Measurements from ENCODE around the gene ANKS1B. TPM values are rescaled to one million over a fixed set of nuclear protein-coding genes. Genes with fewer than 3 reads are reported as not detected.

Gene ANKS1B
- total RNA-seq, 1 experiment from 2014 or later = 9.7 TPM

GRCh38 chr12:99122496-99122895 is 862.2 kb downstream of the ANKS1B start:
- Histone ChIP-seq H3K36me3 (ENCODE audit: control insufficient read depth, insufficient read depth, low read length) (no peaks in the 10 kb centered on the region), H3K4me3 (ENCODE audit: low read depth in 2 of 2, low read length in 2 of 2) (no peak overlapping the region), H3K9me3 (ENCODE audit: control insufficient read depth, insufficient read depth, low read depth, low read length) (no peaks in the 10 kb centered on the region), H3K4me1 (ENCODE audit: control insufficient read depth, insufficient read depth, low read length) (no peaks in the 10 kb centered on the region), H3K27ac (ENCODE audit: low read length) (no peak overlapping the region), H3K27me3 (ENCODE audit: control insufficient read depth, insufficient read depth, low read length) (no peaks in the 10 kb centered on the region)
- in situ Hi-C loops (cut with HindIII; ENCODE audit: low pct_unique_long_range_greater_than_20kb, low sequenced_read_pairs) (no loop called here), intact Hi-C loops (cut with micrococcal nuclease; ENCODE audit: unreplicated experiment) (no loop called here)
- no peak for ATAC-seq
- POLR2A ChIA-PET = no interaction called here
- TF ChIP-seq POLR2AphosphoS5 (IDR thresholded peaks at IDR 0.05; ENCODE audit: low read depth, low read length) (no peak), TCF7L2 (IDR thresholded peaks at IDR 0.05; ENCODE audit: low read depth, low read length) (no peak), CTCF (IDR thresholded peaks at IDR 0.05) (no peak), SIN3A (IDR thresholded peaks at IDR 0.05; ENCODE audit: borderline replicate concordance, insufficient read depth, low read depth, low read length) (no peak), REST (IDR thresholded peaks at IDR 0.05; ENCODE audit: insufficient read depth in 1 of 2, low read depth in 2 of 2, low read length in 1 of 2) (no peak)
- no peak for DNase-seq (ENCODE audit: low read depth, low spot score)
- CTCF ChIA-PET = no interaction called here
- no TSS peak for BruUV-seq (replicated peaks)

- ChIA-PET CTCF (no interaction called here), POLR2A (no interaction called here)
- Histone ChIP-seq H3K4me1 (ENCODE audit: control insufficient read depth, insufficient read depth, low read length) (no peaks in the 10 kb centered on the region), H3K9me3 (ENCODE audit: control insufficient read depth, insufficient read depth, low read depth, low read length) (no peaks in the 10 kb centered on the region), H3K36me3 (ENCODE audit: control insufficient read depth, insufficient read depth, low read length) (no peaks in the 10 kb centered on the region), H3K27me3 (ENCODE audit: control insufficient read depth, insufficient read depth, low read length) (no peaks in the 10 kb centered on the region), H3K27ac (ENCODE audit: low read length) (no peak overlapping the region), H3K4me3 (ENCODE audit: low read depth in 2 of 2, low read length in 2 of 2) (no peak overlapping the region)
- ATAC-seq (no peak), DNase-seq (ENCODE audit: low read depth, low spot score) (no peak)
- intact Hi-C loops (cut with micrococcal nuclease; ENCODE audit: unreplicated experiment) (no loop called here), in situ Hi-C loops (cut with HindIII; ENCODE audit: low pct_unique_long_range_greater_than_20kb, low sequenced_read_pairs) (no loop called here)
- TF ChIP-seq TCF7L2 (IDR thresholded peaks at IDR 0.05; ENCODE audit: low read depth, low read length) (no peak), CTCF (IDR thresholded peaks at IDR 0.05) (no peak), SIN3A (IDR thresholded peaks at IDR 0.05; ENCODE audit: borderline replicate concordance, insufficient read depth, low read depth, low read length) (no peak), POLR2AphosphoS5 (IDR thresholded peaks at IDR 0.05; ENCODE audit: low read depth, low read length) (no peak), REST (IDR thresholded peaks at IDR 0.05; ENCODE audit: insufficient read depth in 1 of 2, low read depth in 2 of 2, low read length in 1 of 2) (no peak)
- no TSS peak for BruUV-seq (replicated peaks)
Observed at GRCh38 chr12:99121546-99121945, 863.2 kb downstream of the ANKS1B start.
